GM23338 (cell line): Measurements from ENCODE around the gene METRN. TPM values are rescaled to one million over a fixed set of nuclear protein-coding genes. Genes with fewer than 3 reads are reported as not detected.

ENCODE experiments used
- ATAC-seq: fragments of 200-7000 bp; cut with Tn5 transposase; 3 replicates; pipeline ENCODE4 v1.9.1; 2020
- DNase-seq: peaks from one replicate; pipeline ENCODE4 v3.0.0-alpha.2; 2015; ENCODE audit warnings: low spot score
- H2AFZ ChIP-seq: fragments of 200-600 bp; sonication (generic); 2 replicates; pipeline ENCODE4 v1.8.0; 2016; ENCODE audit warnings: antibody characterized with exemption, mild to moderate bottlenecking, moderate library complexity
- H3F3A ChIP-seq: fragments of 200-600 bp; sonication (generic); replicated peaks from 2 replicates; pipeline ENCODE4 v1.8.0; 2017; ENCODE audit warnings: antibody characterized with exemption, mixed run types, low read depth
- H3K27ac ChIP-seq: fragments of 200-600 bp; sonication (generic); 2 replicates; pipeline ENCODE4 v1.6.1; 2016; ENCODE audit warnings: low read depth
- H3K27me3 ChIP-seq: fragments of 200-600 bp; sonication (generic); 2 replicates; pipeline ENCODE4 v1.8.0; 2016; ENCODE audit warnings: mild to moderate bottlenecking, mixed run types, moderate library complexity; ENCODE audit not compliant: insufficient read depth
- H3K36me3 ChIP-seq: fragments of 200-600 bp; sonication (generic); 2 replicates; pipeline ENCODE4 v1.8.0; 2016; ENCODE audit warnings: mild to moderate bottlenecking; ENCODE audit not compliant: insufficient read depth
- H3K4me1 ChIP-seq: fragments of 200-600 bp; sonication (generic); 2 replicates; pipeline ENCODE4 v1.8.0; 2016; ENCODE audit warnings: mild to moderate bottlenecking, moderate library complexity; ENCODE audit not compliant: insufficient read depth
- H3K4me2 ChIP-seq: fragments of 200-600 bp; sonication (generic); 2 replicates; pipeline ENCODE4 v1.7.1; 2017; ENCODE audit warnings: mixed run types
- H3K4me3 ChIP-seq: fragments of 200-600 bp; sonication (generic); 2 replicates; pipeline ENCODE4 v1.6.1; 2016; ENCODE audit warnings: mixed run types
- H3K79me2 ChIP-seq: fragments of 200-600 bp; sonication (generic); replicated peaks from 2 replicates; pipeline ENCODE4 v1.8.0; 2017; ENCODE audit warnings: mild to moderate bottlenecking; ENCODE audit not compliant: insufficient read depth
- H3K9me2 ChIP-seq: fragments of 200-600 bp; sonication (generic); 2 replicates; pipeline ENCODE4 v1.8.0; 2017; ENCODE audit not compliant: insufficient read depth
- H4K20me1 ChIP-seq: fragments of 200-600 bp; sonication (generic); replicated peaks from 2 replicates; pipeline ENCODE4 v1.8.0; 2017; ENCODE audit warnings: mild to moderate bottlenecking; ENCODE audit not compliant: insufficient read depth
- H3K27ac Mint-ChIP-seq: 2 replicates; pipeline ENCODE4 v1.8.0; 2020; ENCODE audit warnings: inconsistent platforms, mild to moderate bottlenecking, moderate library complexity, mixed read lengths
- H3K27me3 Mint-ChIP-seq: 3 replicates; pipeline ENCODE4 v1.8.0; 2022; ENCODE audit warnings: low read depth, mild to moderate bottlenecking, moderate library complexity, mixed read lengths, inconsistent platforms; ENCODE audit not compliant: insufficient read depth, poor library complexity
- H3K36me3 Mint-ChIP-seq: 3 replicates; pipeline ENCODE4 v1.8.0; 2021; ENCODE audit warnings: low read depth, mild to moderate bottlenecking, inconsistent platforms, moderate library complexity, mixed read lengths
- H3K4me1 Mint-ChIP-seq: 3 replicates; pipeline ENCODE4 v1.8.0; 2020; ENCODE audit warnings: mild to moderate bottlenecking, inconsistent platforms, mixed read lengths
- H3K4me3 Mint-ChIP-seq: 3 replicates; pipeline ENCODE4 v1.8.0; 2021; ENCODE audit warnings: moderate library complexity, mild to moderate bottlenecking, inconsistent platforms, mixed read lengths
- H3K9me3 Mint-ChIP-seq: 3 replicates; pipeline ENCODE4 v1.8.0; 2020; ENCODE audit warnings: moderate library complexity, mild to moderate bottlenecking, inconsistent platforms, mixed read lengths
- CREB1 ChIP-seq: fragments of 250-450 bp; sonication (Bioruptor Pico); IDR thresholded peaks from 2 replicates; pipeline ENCODE4 v1.5.0; 2020; ENCODE audit warnings: low read depth, mild to moderate bottlenecking, moderate library complexity
- CTCF ChIP-seq, 2 experiments: fragments of 200-600 bp in 1 of 2; sonication (generic) in 1 of 2; conservative IDR thresholded peaks; 2 replicates each; pipeline versions ENCODE4 v1.5.1 to v1.6.1; 2016 to 2017; ENCODE audit warnings: antibody characterized with exemption in 2 of 2, low read depth in 2 of 2, mild to moderate bottlenecking in 2 of 2, moderate library complexity in 1 of 2
- EZH2 ChIP-seq: fragments of 200-600 bp; sonication (generic); IDR thresholded peaks from one replicate; pipeline ENCODE4 v1.8.0; 2017; ENCODE audit warnings: antibody characterized with exemption, mild to moderate bottlenecking, low read depth; ENCODE audit not compliant: unreplicated experiment
- EZH2phosphoT487 ChIP-seq: fragments of 200-600 bp; sonication (generic); IDR thresholded peaks from one replicate; pipeline ENCODE4 v1.8.1; 2018; ENCODE audit warnings: antibody characterized with exemption; ENCODE audit not compliant: unreplicated experiment
- JUNB ChIP-seq: IDR thresholded peaks from one replicate; pipeline ENCODE4 v1.6.1; 2016; ENCODE audit warnings: antibody characterized with exemption; ENCODE audit not compliant: unreplicated experiment
- NANOG ChIP-seq: IDR thresholded peaks from 2 replicates; pipeline ENCODE4 v1.6.1; 2016; ENCODE audit warnings: antibody characterized with exemption, borderline replicate concordance
- POLR2AphosphoS5 ChIP-seq: IDR thresholded peaks from 2 replicates; pipeline ENCODE4 v1.6.1; 2016; ENCODE audit warnings: antibody characterized with exemption, low read depth
- REST ChIP-seq: IDR thresholded peaks from one replicate; pipeline ENCODE4 v1.6.1; 2018; ENCODE audit warnings: antibody characterized with exemption; ENCODE audit not compliant: unreplicated experiment
- STAT1 ChIP-seq: IDR thresholded peaks from one replicate; pipeline ENCODE4 v1.6.1; 2016; ENCODE audit warnings: antibody characterized with exemption; ENCODE audit not compliant: unreplicated experiment
- polyA plus RNA-seq: library from polyadenylated mRNA; unstranded; fragments of >200 nt; fragmentation: Nextera tagmentation; extraction: Ambion mirVana; gene quantifications from 2 replicates; pipeline ENCODE4 v1.2.1, GENCODE V29; 2016
- total RNA-seq: library from RNA; depleted of rRNA; stranded (reverse); fragments of >200 nt; shearing (Covaris generic); gene quantifications from 2 replicates; pipeline ENCODE4 v1.2.3, GENCODE V29; 2014
- TF ChIP-seq, protein P1 (sequence below): fragments of 250-450 bp; sonication (Bioruptor Pico); IDR thresholded peaks from 2 replicates; pipeline ENCODE4 v1.5.0; 2020; ENCODE audit warnings: mild to moderate bottlenecking, moderate library complexity

METRN gene
- total and polyA plus RNA-seq, 2 experiments from 2014 or later: 18.7 to 33.0 TPM

DNA sequence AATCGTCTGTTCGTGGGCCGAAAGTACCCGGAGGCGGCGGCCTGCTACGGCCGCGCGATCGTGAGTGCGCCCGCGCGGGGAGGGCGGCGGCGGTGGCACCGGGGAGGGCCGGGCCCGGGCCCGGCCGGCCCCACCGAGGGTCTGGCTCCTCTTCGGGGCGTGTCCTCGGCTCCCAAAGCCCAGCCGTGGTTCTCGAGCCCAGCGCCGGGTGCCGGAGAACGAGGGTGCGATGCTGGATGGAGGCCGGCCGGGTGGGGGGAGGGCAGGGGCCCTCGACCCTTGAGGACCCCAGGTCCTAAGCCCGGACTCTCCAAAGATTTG lies 34.3 kb upstream of the METRN start (continued):
- TF ChIP-seq REST: no peak
- no peak for TF ChIP-seq JUNB
- TF ChIP-seq STAT1: no peak
- TF ChIP-seq, protein P1, sequence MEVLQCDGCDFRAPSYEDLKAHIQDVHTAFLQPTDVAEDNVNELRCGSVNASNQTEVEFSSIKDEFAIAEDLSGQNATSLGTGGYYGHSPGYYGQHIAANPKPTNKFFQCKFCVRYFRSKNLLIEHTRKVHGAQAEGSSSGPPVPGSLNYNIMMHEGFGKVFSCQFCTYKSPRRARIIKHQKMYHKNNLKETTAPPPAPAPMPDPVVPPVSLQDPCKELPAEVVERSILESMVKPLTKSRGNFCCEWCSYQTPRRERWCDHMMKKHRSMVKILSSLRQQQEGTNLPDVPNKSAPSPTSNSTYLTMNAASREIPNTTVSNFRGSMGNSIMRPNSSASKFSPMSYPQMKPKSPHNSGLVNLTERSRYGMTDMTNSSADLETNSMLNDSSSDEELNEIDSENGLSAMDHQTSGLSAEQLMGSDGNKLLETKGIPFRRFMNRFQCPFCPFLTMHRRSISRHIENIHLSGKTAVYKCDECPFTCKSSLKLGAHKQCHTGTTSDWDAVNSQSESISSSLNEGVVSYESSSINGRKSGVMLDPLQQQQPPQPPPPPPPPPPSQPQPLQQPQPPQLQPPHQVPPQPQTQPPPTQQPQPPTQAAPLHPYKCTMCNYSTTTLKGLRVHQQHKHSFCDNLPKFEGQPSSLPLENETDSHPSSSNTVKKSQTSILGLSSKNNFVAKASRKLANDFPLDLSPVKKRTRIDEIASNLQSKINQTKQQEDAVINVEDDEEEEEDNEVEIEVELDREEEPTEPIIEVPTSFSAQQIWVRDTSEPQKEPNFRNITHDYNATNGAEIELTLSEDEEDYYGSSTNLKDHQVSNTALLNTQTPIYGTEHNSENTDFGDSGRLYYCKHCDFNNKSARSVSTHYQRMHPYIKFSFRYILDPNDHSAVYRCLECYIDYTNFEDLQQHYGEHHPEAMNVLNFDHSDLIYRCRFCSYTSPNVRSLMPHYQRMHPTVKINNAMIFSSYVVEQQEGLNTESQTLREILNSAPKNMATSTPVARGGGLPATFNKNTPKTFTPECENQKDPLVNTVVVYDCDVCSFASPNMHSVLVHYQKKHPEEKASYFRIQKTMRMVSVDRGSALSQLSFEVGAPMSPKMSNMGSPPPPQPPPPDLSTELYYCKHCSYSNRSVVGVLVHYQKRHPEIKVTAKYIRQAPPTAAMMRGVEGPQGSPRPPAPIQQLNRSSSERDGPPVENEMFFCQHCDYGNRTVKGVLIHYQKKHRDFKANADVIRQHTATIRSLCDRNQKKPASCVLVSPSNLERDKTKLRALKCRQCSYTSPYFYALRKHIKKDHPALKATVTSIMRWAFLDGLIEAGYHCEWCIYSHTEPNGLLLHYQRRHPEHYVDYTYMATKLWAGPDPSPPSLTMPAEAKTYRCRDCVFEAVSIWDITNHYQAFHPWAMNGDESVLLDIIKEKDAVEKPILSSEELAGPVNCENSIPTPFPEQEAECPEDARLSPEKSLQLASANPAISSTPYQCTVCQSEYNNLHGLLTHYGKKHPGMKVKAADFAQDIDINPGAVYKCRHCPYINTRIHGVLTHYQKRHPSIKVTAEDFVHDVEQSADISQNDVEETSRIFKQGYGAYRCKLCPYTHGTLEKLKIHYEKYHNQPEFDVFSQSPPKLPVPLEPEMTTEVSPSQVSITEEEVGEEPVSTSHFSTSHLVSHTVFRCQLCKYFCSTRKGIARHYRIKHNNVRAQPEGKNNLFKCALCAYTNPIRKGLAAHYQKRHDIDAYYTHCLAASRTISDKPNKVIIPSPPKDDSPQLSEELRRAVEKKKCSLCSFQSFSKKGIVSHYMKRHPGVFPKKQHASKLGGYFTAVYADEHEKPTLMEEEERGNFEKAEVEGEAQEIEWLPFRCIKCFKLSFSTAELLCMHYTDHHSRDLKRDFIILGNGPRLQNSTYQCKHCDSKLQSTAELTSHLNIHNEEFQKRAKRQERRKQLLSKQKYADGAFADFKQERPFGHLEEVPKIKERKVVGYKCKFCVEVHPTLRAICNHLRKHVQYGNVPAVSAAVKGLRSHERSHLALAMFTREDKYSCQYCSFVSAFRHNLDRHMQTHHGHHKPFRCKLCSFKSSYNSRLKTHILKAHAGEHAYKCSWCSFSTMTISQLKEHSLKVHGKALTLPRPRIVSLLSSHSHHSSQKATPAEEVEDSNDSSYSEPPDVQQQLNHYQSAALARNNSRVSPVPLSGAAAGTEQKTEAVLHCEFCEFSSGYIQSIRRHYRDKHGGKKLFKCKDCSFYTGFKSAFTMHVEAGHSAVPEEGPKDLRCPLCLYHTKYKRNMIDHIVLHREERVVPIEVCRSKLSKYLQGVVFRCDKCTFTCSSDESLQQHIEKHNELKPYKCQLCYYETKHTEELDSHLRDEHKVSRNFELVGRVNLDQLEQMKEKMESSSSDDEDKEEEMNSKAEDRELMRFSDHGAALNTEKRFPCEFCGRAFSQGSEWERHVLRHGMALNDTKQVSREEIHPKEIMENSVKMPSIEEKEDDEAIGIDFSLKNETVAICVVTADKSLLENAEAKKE: no peak

DNA sequence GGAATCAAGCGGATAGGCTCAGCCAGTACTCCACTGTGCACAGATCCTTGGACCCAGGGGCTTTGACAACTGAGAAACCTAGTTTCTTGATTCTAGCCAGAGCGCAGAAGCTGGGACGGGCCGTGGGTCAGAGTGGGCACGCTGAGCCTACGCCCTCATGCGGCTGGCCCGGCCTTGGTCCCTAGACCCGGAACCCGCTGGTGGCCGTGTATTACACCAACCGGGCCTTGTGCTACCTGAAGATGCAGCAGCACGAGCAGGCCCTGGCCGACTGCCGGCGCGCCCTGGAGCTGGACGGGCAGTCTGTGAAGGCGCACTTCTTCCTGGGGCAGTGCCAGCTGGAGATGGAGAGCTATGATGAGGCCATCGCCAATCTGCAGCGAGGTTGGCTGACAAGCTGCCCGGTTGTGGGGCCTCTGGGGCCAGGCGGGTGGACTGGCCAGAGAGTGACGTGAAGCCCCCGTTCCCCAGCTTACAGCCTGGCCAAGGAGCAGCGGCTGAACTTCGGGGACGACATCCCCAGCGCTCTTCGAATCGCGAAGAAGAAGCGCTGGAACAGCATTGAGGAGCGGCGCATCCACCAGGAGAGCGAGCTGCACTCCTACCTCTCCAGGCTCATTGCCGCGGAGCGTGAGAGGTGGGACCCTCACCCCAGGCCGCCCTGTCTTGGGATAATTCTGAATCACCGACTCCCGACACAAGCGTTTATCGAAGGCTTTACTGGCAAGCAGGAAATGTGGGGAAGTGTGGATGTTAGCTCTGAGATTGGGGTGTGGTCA lies 33.8 kb upstream of the METRN start:
- Histone ChIP-seq H3K27ac (no peak overlapping the region), H3K9me2 (no peaks in the 10 kb centered on the region), H2AFZ (no peak overlapping the region), H3K27me3 (no peaks in the 10 kb centered on the region), H3F3A (peaks cover 26% of the 10 kb centered on the region), H3K4me3 (peak overlapping the region; percentile 71), H3K36me3 (no peaks in the 10 kb centered on the region; the same call in 1 of the 2 replicates), H4K20me1 (peaks cover 14% of the 10 kb centered on the region; the same call in 1 of the 2 replicates), H3K79me2 (peaks cover 9% of the 10 kb centered on the region; the same call in 1 of the 2 replicates), H3K4me2 (peak overlapping the region; percentile 86), H3K4me1 (peaks cover 16% of the 10 kb centered on the region; the same call in 1 of the 2 replicates)
- peaks cover 26% of the 10 kb centered on the region for H3K4me1 Mint-ChIP-seq
- H3K27me3 Mint-ChIP-seq: peaks cover 23% of the 10 kb centered on the region
- ATAC-seq (no peak), DNase-seq (peak; percentile 66)
- peak overlapping the region; percentile 84 for H3K4me3 Mint-ChIP-seq
- TF ChIP-seq NANOG (no peak), JUNB (no peak), CREB1 (CRISPR knock-in tag) (no peak), POLR2AphosphoS5 (peak; percentile 29; the same call in 1 of the 2 replicates), EZH2phosphoT487 (no peak), EZH2 (no peak), CTCF (conservative IDR thresholded peaks at IDR 0.05; ENCODE audit: low read depth in 2 of 2) (peak in 1 of 2 experiments; percentile 30; a peak in 3 of 4 replicates)
- peaks cover 28% of the 10 kb centered on the region for H3K36me3 Mint-ChIP-seq
- no peak overlapping the region; the same call in 1 of the 2 replicates for H3K27ac Mint-ChIP-seq
- no peaks in the 10 kb centered on the region; the same call in 1 of the 3 replicates for H3K9me3 Mint-ChIP-seq
